Testis (tissue), 2 donors: Measurements from ENCODE around the gene RPTOR.

ENCODE experiments used
- POLR2A ChIP-seq: fragments of 450-650 bp; IDR thresholded peaks from one replicate; pipeline ENCODE4 v1.6.1; 2017; ENCODE audit warnings: antibody characterized with exemption, mild to moderate bottlenecking, moderate library complexity
- TF ChIP-seq, protein P1 (sequence below), 3 experiments: fragments of 450-650 bp in 2 of 3; fragments of 200-600 bp in 1 of 3; sonication (generic) in 1 of 3; IDR thresholded peaks; one replicate each; pipeline ENCODE4 v1.5.1; 2016 to 2019; ENCODE audit warnings: antibody characterized with exemption in 3 of 3, mild to moderate bottlenecking in 2 of 3, moderate library complexity in 1 of 3

DNA sequence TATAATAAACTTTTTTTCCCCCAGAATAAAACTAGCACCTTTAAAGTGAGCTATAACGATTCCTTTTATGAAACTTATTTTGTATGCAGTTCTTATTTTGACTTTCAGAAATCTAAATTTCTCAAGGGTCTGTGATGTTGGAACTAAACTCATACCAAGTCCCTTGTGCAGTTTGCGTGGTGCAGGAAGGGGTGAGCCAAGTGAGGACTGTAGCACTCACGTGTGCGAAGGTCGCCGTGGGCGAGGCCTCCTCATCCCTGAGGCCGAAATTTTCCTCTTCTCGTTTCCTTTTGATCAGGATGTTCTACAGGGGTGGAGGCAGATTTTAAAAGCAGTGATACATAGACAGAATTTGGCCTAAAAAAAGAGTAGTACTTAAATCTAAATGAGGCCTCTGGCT, 73.7 kb downstream of the RPTOR start:
- TF ChIP-seq, protein P1, sequence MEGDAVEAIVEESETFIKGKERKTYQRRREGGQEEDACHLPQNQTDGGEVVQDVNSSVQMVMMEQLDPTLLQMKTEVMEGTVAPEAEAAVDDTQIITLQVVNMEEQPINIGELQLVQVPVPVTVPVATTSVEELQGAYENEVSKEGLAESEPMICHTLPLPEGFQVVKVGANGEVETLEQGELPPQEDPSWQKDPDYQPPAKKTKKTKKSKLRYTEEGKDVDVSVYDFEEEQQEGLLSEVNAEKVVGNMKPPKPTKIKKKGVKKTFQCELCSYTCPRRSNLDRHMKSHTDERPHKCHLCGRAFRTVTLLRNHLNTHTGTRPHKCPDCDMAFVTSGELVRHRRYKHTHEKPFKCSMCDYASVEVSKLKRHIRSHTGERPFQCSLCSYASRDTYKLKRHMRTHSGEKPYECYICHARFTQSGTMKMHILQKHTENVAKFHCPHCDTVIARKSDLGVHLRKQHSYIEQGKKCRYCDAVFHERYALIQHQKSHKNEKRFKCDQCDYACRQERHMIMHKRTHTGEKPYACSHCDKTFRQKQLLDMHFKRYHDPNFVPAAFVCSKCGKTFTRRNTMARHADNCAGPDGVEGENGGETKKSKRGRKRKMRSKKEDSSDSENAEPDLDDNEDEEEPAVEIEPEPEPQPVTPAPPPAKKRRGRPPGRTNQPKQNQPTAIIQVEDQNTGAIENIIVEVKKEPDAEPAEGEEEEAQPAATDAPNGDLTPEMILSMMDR (IDR thresholded peaks at IDR 0.05): no peak
- no peak for TF ChIP-seq POLR2A
